HG02571 (cell line): ENCODE results near the gene GRPEL2.
"Not testable (repeated sequence)": the region's sequence is repeated elsewhere in the genome, so short reads cannot be mapped to it uniquely, and the experiment has no call there.

Experiments used
- ATAC-seq: cut with Tn5 transposase; IDR thresholded peaks from one replicate; pipeline ENCODE4 v1.9.1; 2021; ENCODE audit warnings: mild to moderate bottlenecking, moderate library complexity; ENCODE audit not compliant: unreplicated experiment

Gene GRPEL2

GRCh38 chr5:149374801-149375200, 29.5 kb downstream of the GRPEL2 start:
- no peak for ATAC-seq

GRCh38 chr5:149375434-149375833, 30.1 kb downstream of the GRPEL2 start:
- ATAC-seq = no peak

GRCh38 chr5:149376104-149376503, 30.8 kb downstream of the GRPEL2 start:
- no peak for ATAC-seq

- no peak for ATAC-seq
These were observed 31.6 kb downstream of the GRPEL2 start for GRCh38 chr5:149376711-149377447.

- ATAC-seq = no peak
These were observed 33.0 kb downstream of the GRPEL2 start for GRCh38 chr5:149378241-149378820.

GRCh38 chr5:149379177-149379761, 34.0 kb downstream of the GRPEL2 start, which contains the start of gene IL17B:
IL17B (minus strand) TSS chr5:149379292; CDS start chr5:149379225, 67 bp downstream.
- ATAC-seq = no peak

GRCh38 chr5:149379818-149380374, 34.6 kb downstream of the GRPEL2 start:
- ATAC-seq = no peak

GRCh38 chr5:149380466-149381121, 35.3 kb downstream of the GRPEL2 start:
- no peak for ATAC-seq

GRCh38 chr5:149381261-149381985, 36.1 kb downstream of the GRPEL2 start:
- no peak for ATAC-seq

GRCh38 chr5:149381986-149382338, 36.7 kb downstream of the GRPEL2 start:
- no peak for ATAC-seq

GRCh38 chr5:149382517-149383220, 37.4 kb downstream of the GRPEL2 start:
- ATAC-seq = no peak

GRCh38 chr5:149383399-149383798, 38.1 kb downstream of the GRPEL2 start:
- no peak for ATAC-seq

GRCh38 chr5:149386166-149386565, 40.9 kb downstream of the GRPEL2 start:
- ATAC-seq = no peak

- no peak for ATAC-seq
These were observed 41.9 kb downstream of the GRPEL2 start for GRCh38 chr5:149387081-149387631.

- no peak for ATAC-seq
These were observed 42.7 kb downstream of the GRPEL2 start for GRCh38 chr5:149387982-149388381.

GRCh38 chr5:149388498-149389190, 43.3 kb downstream of the GRPEL2 start:
- ATAC-seq = no peak

- no peak for ATAC-seq
These were observed 44.5 kb downstream of the GRPEL2 start for GRCh38 chr5:149389552-149390495.

- not testable (repeated sequence) for ATAC-seq
These were observed 45.8 kb downstream of the GRPEL2 start for GRCh38 chr5:149391076-149391475.
